Measurements from ENCODE around the gene EFHD1.

The EFHD1 gene

DNA sequence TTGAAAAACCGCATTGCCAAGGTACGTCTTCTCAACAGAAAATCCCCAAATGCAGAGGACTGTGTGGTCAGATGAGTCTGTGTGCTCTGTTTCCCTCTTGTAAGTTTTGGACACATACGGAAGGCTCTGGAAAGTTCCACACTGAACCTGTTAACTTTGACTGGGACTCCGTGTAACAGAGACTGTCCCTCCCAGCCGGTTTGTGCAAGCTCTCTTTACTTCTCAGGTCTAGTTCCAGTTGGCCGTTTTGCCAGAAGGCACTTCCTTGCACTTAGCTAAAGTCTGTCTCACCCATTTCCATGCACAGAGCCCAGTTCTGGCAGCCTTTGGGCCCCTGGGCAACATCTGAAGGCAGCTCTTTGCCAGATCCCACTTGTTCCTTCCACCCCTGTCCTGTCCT lies 22.0 kb downstream of the EFHD1 start:
- no peaks in the 10 kb centered on the region for H3K27me3 ChIP-seq (ENCODE audit: control insufficient read depth, insufficient read depth, low read length)
- H3K27ac ChIP-seq (ENCODE audit: low read depth, low read length): no peak overlapping the region
- H3K4me1 ChIP-seq (ENCODE audit: control insufficient read depth, insufficient read depth, low read length): peaks cover 10% of the 10 kb centered on the region; the same call in 1 of the 2 replicates
- H3K4me3 ChIP-seq (ENCODE audit: low read depth, low read length): no peak overlapping the region
- H3K9ac ChIP-seq (ENCODE audit: low read length): no peak overlapping the region
- H3K9me3 ChIP-seq (ENCODE audit: control insufficient read depth, insufficient read depth, low read depth, low read length): no peaks in the 10 kb centered on the region
- no peaks in the 10 kb centered on the region for H3K36me3 ChIP-seq (ENCODE audit: control insufficient read depth, insufficient read depth, low read length)

DNA sequence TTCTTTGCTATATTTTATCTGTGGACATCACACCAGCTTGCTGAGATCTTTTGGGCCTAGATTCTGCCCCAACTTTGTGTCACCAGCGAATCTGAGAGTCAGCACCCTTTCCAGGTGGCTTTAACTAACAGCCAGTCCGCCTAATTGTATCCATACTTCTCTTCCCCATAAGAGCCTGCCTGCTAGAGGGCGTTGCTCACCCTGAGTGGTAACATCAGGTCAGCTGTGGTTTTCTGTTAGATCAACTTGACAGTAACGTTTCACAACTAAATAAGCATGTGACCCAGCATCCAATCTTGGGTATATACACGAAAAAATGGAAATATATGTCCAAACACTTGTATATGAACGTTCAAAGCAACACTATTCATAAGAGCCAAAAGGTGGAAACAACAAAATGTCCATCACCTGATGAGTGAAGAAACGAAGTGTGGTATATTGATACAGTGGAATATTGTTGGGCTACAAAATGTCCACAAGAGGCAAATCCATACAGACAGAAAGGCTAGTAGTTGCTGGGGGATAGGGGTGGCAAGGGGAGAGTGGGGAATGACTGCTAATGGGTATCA lies 24.9 kb downstream of the EFHD1 start:
- Histone ChIP-seq H3K9me3 (ENCODE audit: control insufficient read depth, insufficient read depth, low read depth, low read length) (0 out of 2 replicates have a peak, but pooled peaks cover 3% of the 10 kb centered on the region), H3K36me3 (ENCODE audit: control insufficient read depth, insufficient read depth, low read length) (no peaks in the 10 kb centered on the region), H3K4me1 (ENCODE audit: control insufficient read depth, insufficient read depth, low read length) (no peaks in the 10 kb centered on the region), H3K27ac (ENCODE audit: low read depth, low read length) (no peak overlapping the region), H3K4me3 (ENCODE audit: low read depth, low read length) (no peak overlapping the region), H3K27me3 (ENCODE audit: control insufficient read depth, insufficient read depth, low read length) (no peaks in the 10 kb centered on the region), H3K9ac (ENCODE audit: low read length) (no peak overlapping the region)

DNA sequence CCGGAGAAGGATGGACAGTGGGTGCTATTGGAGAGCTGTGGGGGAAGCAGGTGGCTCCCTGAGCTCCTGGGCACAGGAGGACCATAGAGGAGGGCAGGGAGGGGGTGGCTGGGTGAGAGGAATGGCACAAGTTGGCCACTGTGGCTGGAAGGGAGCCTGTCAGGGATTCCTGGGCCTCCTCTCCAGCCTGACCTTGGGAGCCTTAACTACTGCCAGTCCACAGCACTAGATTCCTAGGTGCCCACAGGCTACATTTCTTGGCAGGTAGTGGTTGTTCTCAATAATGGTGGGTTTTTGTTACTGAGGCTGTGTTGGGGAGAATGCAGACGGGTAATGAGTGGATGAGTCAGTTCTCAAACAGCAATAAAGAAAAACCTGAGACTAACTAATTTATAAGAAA lies 26.0 kb downstream of the EFHD1 start:
- Histone ChIP-seq H3K9me3 (ENCODE audit: control insufficient read depth, insufficient read depth, low read depth, low read length) (0 out of 2 replicates have a peak, but pooled peaks cover 3% of the 10 kb centered on the region), H3K4me3 (ENCODE audit: low read depth, low read length) (no peak overlapping the region), H3K27me3 (ENCODE audit: control insufficient read depth, insufficient read depth, low read length) (no peaks in the 10 kb centered on the region), H3K4me1 (ENCODE audit: control insufficient read depth, insufficient read depth, low read length) (no peaks in the 10 kb centered on the region), H3K27ac (ENCODE audit: low read depth, low read length) (no peak overlapping the region), H3K9ac (ENCODE audit: low read length) (no peak overlapping the region), H3K36me3 (ENCODE audit: control insufficient read depth, insufficient read depth, low read length) (no peaks in the 10 kb centered on the region)

DNA sequence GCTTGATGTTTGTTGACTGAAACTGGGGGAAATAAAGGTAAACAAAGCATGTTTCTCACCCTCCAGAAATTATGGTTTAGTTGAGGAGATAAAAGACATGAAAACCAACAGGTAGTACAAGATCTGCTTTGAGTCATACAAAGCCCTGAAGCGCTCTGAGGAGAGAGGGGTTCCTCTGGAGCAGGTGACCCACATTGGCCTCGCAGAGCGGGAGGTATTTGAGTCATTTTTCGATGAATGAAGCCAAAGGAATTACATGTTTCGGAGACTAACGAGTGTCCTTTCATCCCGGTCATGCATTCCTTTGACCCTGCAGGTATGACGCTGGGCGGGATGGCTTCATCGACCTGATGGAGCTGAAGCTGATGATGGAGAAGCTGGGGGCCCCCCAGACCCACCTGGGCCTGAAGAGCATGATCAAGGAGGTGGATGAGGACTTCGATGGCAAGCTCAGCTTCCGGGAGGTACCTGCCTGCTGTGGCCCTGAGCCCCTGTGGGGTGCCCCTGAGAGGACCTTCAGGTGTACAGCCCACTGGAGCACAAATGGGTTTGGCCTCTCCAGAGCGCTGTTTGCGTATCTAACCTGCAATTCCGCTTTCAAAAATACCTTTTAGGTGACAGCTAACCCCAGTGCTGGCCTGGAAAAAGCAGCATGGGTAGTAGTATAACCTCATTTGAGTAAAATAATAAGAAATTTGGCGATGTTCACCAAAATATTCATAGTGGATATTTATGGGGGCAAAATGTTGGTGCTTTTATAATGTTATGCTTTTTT lies 29.3 kb downstream of the EFHD1 start:
- Histone ChIP-seq H3K4me1 (ENCODE audit: control insufficient read depth, insufficient read depth, low read length) (no peaks in the 10 kb centered on the region), H3K9ac (ENCODE audit: low read length) (no peak overlapping the region), H3K27me3 (ENCODE audit: control insufficient read depth, insufficient read depth, low read length) (no peaks in the 10 kb centered on the region), H3K9me3 (ENCODE audit: control insufficient read depth, insufficient read depth, low read depth, low read length) (0 out of 2 replicates have a peak, but pooled peaks cover 3% of the 10 kb centered on the region), H3K36me3 (ENCODE audit: control insufficient read depth, insufficient read depth, low read length) (no peaks in the 10 kb centered on the region), H3K4me3 (ENCODE audit: low read depth, low read length) (no peak overlapping the region), H3K27ac (ENCODE audit: low read depth, low read length) (no peak overlapping the region)

DNA sequence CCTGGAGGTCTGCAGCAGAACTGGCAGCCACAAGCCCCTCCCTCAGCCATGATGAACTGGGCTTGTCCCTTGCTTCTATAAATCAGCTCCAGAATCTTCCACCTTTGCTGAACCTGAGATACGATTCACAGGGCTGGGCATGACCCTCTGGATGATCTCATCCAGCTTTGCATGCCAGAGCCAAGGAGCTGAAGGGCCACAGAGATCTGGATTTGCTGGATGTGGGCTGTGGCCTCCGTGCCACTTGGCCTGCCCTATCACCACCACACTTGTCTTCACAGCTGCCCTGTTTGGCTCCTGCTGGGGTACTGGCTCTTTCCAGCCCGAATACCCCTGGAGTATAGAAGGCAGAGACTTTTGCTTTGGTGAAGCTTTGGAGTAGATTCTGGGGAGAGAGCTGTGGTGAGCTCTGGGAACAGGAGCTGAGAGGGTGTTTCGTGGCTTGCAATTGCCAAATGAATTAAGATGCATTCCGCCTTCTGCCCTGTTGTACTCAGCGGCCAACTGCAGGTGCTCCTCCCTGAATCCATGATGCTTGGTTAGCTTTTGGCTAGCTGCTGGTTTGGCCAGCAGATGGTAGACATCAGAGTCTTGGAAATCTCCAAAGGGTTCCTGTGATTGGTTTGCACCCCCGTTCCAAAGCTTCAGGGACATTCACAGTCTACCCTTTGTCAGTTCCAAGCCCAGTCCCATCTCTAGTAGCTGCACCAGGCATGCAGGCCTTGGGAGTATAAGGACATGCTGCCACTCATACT lies 32.8 kb downstream of the EFHD1 start:
- H3K27ac ChIP-seq (ENCODE audit: low read depth, low read length): no peak overlapping the region
- no peaks in the 10 kb centered on the region for H3K36me3 ChIP-seq (ENCODE audit: control insufficient read depth, insufficient read depth, low read length)
- H3K4me3 ChIP-seq (ENCODE audit: low read depth, low read length): no peak overlapping the region
- no peaks in the 10 kb centered on the region for H3K27me3 ChIP-seq (ENCODE audit: control insufficient read depth, insufficient read depth, low read length)
- H3K9me3 ChIP-seq (ENCODE audit: control insufficient read depth, insufficient read depth, low read depth, low read length): 0 out of 2 replicates have a peak, but pooled peaks cover under 1% of the 10 kb centered on the region
- no peak overlapping the region for H3K9ac ChIP-seq (ENCODE audit: low read length)
- no peaks in the 10 kb centered on the region for H3K4me1 ChIP-seq (ENCODE audit: control insufficient read depth, insufficient read depth, low read length)

DNA sequence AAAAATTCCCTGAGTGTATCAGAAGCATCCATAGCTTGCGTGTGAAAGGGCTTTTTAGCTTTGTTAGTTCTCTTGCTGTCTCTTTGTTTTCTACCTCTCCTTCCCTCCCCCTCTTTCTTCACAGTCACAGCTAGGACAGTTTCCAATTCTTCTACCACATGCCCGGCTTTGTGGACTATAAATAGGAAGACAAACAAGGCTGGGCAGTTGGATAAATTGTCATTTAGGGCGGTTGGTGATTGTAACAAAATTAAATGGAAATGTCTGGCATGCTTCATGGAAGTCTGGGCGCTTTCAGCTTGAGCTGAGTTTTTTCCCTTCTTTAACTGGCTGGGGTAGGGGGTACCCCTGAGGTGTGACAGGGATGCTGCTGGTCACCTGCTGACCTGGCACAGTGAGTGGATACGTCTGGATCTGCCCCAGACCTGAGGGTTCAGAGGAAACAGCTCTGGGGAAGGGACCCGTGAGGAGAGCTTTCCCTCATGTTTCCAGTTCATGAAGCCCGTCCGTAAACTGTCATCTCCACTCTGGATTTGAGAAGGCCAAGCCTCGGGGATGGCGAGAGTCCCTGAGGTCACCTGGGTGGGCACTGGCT lies 34.7 kb downstream of the EFHD1 start:
- Histone ChIP-seq H3K36me3 (ENCODE audit: control insufficient read depth, insufficient read depth, low read length) (no peaks in the 10 kb centered on the region), H3K9ac (ENCODE audit: low read length) (no peak overlapping the region), H3K4me3 (ENCODE audit: low read depth, low read length) (no peak overlapping the region), H3K27me3 (ENCODE audit: control insufficient read depth, insufficient read depth, low read length) (no peaks in the 10 kb centered on the region), H3K27ac (ENCODE audit: low read depth, low read length) (no peak overlapping the region), H3K4me1 (ENCODE audit: control insufficient read depth, insufficient read depth, low read length) (no peaks in the 10 kb centered on the region), H3K9me3 (ENCODE audit: control insufficient read depth, insufficient read depth, low read depth, low read length) (no peaks in the 10 kb centered on the region)

DNA sequence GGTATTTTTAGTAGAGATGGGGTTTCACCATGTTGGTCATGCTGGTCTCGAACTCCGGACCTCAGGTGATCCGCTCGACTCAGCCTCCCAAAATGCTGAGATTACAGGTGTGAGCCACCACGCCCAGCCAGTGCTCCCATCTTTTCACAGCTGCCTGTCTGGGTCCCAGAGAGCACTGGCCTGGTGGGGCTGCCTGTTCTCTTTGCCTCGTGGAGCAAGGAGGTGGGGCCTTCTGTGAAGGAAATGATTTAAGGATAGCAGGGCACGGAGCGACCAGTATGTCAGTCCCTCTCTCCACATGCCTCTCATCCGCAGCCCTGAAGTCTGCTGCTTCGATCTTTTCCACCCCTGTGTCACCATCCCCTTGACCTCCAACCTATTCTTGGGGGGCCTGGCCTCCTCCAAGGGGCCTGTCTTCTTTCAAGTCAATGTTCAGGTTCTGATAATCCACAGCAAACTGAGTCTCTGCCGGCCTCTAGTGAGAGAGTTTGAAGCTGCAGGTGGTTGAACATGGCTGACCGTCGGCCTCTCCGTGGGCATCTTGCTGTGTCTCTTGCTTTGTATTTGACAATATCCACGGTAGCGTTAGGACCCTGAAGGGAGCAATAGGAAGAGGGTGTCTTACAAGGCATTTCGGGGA lies 35.5 kb downstream of the EFHD1 start:
- H3K9me3 ChIP-seq (ENCODE audit: control insufficient read depth, insufficient read depth, low read depth, low read length): no peaks in the 10 kb centered on the region
- no peak overlapping the region for H3K4me3 ChIP-seq (ENCODE audit: low read depth, low read length)
- H3K4me1 ChIP-seq (ENCODE audit: control insufficient read depth, insufficient read depth, low read length): no peaks in the 10 kb centered on the region
- H3K27ac ChIP-seq (ENCODE audit: low read depth, low read length): no peak overlapping the region
- no peaks in the 10 kb centered on the region for H3K36me3 ChIP-seq (ENCODE audit: control insufficient read depth, insufficient read depth, low read length)
- no peak overlapping the region for H3K9ac ChIP-seq (ENCODE audit: low read length)
- no peaks in the 10 kb centered on the region for H3K27me3 ChIP-seq (ENCODE audit: control insufficient read depth, insufficient read depth, low read length)

DNA sequence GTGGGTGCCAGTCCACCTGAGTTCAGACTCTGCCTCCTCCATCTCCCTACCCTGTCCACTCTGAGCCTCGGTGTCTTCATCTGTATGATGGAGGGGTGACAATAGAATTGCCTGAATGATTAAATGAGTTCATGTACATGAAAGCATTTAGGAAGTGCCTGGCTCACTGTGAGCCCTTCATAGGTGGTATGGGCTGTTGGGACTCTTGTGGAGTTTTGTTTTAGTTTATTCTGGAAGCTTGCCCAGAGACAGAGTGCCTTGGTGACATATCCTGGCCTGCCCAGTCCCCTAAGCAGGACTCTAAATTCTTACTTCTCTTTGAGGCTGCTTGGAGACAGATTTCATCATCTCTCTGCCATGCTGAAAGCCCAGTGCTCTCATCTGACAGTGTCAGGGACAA lies 39.2 kb downstream of the EFHD1 start:
- H3K9ac ChIP-seq (ENCODE audit: low read length): no peak overlapping the region

DNA sequence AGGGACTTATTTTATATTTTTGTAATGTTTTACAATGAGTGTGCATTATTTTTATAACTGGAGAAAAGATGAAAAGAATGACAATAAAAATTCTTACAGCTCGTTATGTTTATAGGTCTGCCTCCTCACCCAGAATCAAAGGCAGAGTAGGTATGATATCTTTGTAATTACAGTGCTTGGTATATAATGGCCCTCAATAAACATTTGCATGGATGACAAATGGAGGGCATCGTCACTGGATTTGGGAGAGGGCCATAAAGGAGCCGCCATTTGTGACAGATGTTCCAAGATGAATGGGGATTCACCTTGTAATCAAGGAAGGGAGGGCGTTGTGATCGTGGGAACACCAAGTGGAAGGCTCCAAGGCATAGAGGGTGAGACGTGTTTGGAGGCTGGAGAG lies 41.1 kb downstream of the EFHD1 start:
- H3K9ac ChIP-seq (ENCODE audit: low read length): no peak overlapping the region
- H3K27ac ChIP-seq (ENCODE audit: low read depth, low read length): no peak overlapping the region
- no peaks in the 10 kb centered on the region for H3K9me3 ChIP-seq (ENCODE audit: control insufficient read depth, insufficient read depth, low read depth, low read length)
- H3K4me3 ChIP-seq (ENCODE audit: low read depth, low read length): no peak overlapping the region
- no peaks in the 10 kb centered on the region for H3K36me3 ChIP-seq (ENCODE audit: control insufficient read depth, insufficient read depth, low read length)
- H3K27me3 ChIP-seq (ENCODE audit: control insufficient read depth, insufficient read depth, low read length): no peaks in the 10 kb centered on the region
- no peaks in the 10 kb centered on the region for H3K4me1 ChIP-seq (ENCODE audit: control insufficient read depth, insufficient read depth, low read length)

More for the DNA sequence above, 39.2 kb downstream of the EFHD1 start:
- Histone ChIP-seq H3K27me3 (ENCODE audit: control insufficient read depth, insufficient read depth, low read length) (no peaks in the 10 kb centered on the region), H3K4me3 (ENCODE audit: low read depth, low read length) (no peak overlapping the region), H3K9me3 (ENCODE audit: control insufficient read depth, insufficient read depth, low read depth, low read length) (no peaks in the 10 kb centered on the region), H3K36me3 (ENCODE audit: control insufficient read depth, insufficient read depth, low read length) (no peaks in the 10 kb centered on the region), H3K27ac (ENCODE audit: low read depth, low read length) (no peak overlapping the region), H3K4me1 (ENCODE audit: control insufficient read depth, insufficient read depth, low read length) (no peaks in the 10 kb centered on the region)

DNA sequence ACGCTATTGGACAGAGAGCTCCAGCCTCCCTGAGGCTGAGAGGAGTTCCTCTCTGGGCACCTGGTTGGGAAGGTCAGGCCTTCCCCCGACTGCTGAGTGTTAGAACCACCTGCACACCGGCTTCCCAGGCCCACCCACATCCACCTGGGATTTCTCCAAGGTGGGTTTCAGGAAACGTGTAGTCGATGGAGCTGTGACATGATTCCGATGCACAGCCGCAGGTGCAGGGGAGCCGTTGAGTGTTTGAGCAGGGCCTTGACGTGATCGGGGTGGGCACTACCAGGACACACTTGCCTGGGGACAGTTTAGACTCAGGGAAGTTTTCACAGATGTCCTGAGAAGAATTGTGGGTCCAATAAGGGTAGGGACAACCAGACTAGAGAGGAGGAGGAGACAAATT lies 42.0 kb downstream of the EFHD1 start:
- Histone ChIP-seq H3K4me1 (ENCODE audit: control insufficient read depth, insufficient read depth, low read length) (no peaks in the 10 kb centered on the region), H3K4me3 (ENCODE audit: low read depth, low read length) (no peak overlapping the region), H3K27ac (ENCODE audit: low read depth, low read length) (no peak overlapping the region), H3K9me3 (ENCODE audit: control insufficient read depth, insufficient read depth, low read depth, low read length) (no peaks in the 10 kb centered on the region), H3K36me3 (ENCODE audit: control insufficient read depth, insufficient read depth, low read length) (no peaks in the 10 kb centered on the region), H3K9ac (ENCODE audit: low read length) (no peak overlapping the region), H3K27me3 (ENCODE audit: control insufficient read depth, insufficient read depth, low read length) (no peaks in the 10 kb centered on the region)

Data from HUES6 (cell line).